HG02943 (cell line): ENCODE measurements around the gene RNF214.

ENCODE experiments used
- ATAC-seq: cut with Tn5 transposase; IDR thresholded peaks from one replicate; pipeline ENCODE4 v1.9.1; 2021; ENCODE audit warnings: mild to moderate bottlenecking, low read depth, moderate library complexity; ENCODE audit not compliant: unreplicated experiment

Gene RNF214

DNA sequence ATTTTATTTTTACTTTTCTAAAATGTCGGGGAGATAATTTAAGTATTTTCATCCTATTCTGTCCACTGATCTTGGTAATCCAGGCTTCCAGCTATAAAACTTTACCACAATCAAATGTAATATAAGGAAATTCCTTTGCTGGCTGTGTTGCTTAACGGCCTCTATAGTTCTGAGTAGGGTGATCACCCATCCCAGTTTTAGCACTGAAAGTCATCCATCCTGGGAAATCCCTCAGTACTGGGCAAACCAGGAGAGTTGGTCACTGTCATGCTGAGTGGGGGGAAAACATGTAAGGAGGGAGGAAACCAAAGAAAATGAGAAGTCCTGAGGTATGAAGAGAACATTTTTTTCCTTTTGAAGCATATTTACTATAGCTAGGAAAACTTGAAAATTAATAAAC, 45.9 kb downstream of the RNF214 start:
- ATAC-seq = no peak

DNA sequence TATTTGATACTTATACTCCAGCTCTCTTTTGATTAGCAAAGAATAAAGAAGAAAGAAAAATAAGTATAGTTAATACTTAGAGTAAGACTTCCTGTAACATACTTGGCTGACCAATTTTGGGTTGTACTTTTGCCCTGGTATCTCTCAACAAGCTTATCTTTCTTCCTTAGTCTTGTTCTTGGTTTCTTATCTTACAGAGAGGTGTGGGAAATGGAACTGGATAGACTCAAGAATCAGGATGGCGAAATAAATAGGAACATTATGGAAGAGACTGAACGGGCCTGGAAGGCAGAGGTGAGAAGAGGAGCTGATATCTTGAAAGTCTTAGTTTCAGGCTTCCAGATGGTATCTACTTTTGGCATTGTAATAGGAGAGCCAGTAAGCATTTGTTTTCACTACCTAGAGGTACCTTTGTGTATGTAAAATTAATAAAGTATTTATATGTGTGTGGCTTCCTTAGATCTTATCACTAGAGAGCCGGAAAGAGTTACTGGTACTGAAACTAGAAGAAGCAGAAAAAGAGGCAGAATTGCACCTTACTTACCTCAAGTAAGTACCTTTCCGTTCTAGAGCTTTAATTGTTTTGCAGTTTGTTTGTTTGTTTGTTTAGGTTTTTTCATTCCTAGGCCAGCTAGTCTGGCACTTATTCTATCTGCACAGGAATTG, 47.4 kb downstream of the RNF214 start:
- no peak for ATAC-seq

GRCh38 chr11:117281159-117281558, 48.7 kb downstream of the RNF214 start:
- ATAC-seq = no peak

DNA sequence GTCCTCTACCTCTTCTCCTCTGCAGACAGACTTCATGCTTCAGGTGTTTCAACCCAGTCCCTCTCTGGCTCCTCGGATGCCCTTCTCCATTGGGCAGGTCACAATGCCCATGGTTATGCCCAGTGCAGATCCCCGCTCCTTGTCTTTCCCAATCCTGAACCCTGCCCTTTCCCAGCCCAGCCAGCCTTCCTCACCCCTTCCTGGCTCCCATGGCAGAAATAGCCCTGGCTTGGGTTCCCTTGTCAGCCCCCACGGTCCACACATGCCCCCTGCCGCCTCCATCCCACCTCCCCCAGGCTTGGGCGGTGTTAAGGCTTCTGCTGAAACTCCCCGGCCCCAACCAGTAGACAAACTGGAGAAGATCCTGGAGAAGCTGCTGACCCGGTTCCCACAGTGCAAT, 49.4 kb downstream of the RNF214 start:
- no peak for ATAC-seq

GRCh38 chr11:117282956-117283355, 50.5 kb downstream of the RNF214 start:
- ATAC-seq = no peak

- no peak for ATAC-seq
These were observed 51.6 kb downstream of the RNF214 start for GRCh38 chr11:117284053-117284452.

DNA sequence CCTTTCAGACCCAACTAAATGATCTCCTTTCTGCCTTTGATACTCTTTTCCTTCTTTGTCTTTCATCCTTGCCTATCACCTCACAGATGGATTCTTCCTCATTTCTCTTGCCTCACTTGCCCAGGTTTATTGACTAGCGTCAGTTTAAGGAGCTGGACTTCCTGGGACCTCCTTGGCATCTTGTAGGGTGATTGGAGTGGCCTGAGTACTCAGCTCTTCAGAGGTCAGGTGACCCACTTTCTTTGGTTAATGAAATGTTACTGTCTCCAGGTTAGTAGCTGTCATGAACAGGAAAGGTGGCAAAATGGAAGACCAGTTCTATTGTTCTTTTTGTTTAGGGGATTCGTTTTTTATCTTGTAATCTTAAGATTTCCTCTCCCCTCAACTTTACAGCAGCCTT, 54.1 kb downstream of the RNF214 start:
- ATAC-seq = no peak

DNA sequence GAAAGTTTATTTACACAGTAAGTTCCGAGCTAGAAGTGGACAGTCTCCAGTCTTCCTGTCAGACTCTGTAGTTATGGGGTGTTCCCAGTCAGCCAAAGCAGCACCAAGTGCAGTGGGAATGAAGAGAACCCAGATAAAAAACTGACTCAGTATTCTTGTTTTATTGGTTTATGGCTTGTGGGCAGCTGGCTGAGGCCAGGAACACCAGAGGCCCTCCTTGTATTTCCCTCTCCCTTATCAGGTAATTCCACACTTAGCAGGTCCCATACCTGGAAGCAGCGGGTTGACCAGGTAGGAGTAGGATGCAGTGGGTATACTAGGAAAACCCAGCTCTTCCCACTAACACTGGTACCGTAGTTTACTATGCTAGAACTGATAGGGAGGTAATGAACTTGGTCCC, 55.2 kb downstream of the RNF214 start:
- no peak for ATAC-seq

DNA sequence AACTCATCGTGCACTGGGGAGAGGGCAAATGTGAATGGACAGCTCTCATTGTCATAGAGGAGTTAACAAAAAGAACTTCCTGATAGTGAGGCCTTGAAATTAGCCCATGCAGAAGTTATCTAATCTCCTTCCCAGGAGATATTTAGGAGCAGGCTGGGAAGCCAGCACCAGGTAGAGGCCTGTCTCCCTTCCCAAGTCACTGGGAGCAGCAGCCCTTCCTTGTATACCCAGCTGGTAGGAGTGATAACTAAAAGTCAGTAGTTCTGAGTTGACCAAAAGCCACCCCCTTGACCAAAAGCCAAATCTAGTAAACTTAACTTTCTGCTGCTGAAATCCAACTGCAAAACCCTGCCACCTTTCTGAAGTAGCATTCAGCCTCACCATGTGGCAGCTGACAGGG, 57.3 kb downstream of the RNF214 start:
- no peak for ATAC-seq

DNA sequence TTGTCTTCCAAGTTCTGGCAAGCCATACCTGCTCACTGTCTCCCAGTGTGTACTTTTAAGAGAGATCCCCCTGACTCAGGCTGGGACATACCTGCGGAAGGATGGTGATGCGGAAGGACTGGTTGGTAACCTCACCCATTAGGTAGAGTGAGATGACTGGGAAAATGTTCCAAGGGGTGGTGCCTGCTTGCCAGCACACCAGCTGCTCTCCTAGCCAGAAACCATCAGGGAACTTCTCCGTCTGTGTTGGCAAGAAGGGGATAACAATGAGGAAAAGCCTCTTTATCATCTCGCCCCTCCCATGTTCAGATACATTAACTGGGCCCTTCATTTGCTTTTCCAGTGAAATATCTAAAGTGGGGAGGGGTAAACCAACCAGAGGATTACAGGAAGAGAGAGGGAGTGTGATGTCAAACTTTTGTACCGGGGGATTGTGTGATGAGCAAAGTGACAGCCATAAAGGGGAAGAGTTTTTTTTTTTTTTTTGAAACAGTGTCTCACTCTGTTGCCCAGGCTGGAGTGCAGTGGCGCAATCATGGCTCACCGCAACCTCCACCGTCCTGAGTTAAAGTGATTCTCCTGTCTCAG, 58.4 kb downstream of the RNF214 start, which contains the start of gene BACE1-AS:
BACE1-AS (plus strand) TSS at position 538 of the 588 bp plus-strand sequence.
- ATAC-seq = no peak

DNA sequence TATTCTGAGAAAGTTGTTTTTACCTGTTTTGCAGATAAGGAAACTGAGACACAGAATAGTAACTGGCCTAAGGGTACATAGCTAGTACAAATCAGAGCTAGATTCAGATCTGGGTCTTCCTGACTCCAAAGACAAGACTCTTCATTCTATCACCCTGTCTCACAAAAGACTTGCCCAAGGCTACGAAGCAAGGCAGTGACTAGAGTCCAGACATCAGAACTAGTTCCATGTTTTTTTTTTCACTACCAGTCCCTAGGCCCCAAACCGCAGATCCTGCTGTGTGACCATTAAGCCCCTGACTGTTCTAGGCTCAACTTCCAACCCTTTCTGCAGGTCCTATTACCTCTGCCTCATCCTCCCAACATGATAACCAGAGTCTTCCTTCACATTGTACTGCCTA, 60.1 kb downstream of the RNF214 start:
- ATAC-seq = no peak

DNA sequence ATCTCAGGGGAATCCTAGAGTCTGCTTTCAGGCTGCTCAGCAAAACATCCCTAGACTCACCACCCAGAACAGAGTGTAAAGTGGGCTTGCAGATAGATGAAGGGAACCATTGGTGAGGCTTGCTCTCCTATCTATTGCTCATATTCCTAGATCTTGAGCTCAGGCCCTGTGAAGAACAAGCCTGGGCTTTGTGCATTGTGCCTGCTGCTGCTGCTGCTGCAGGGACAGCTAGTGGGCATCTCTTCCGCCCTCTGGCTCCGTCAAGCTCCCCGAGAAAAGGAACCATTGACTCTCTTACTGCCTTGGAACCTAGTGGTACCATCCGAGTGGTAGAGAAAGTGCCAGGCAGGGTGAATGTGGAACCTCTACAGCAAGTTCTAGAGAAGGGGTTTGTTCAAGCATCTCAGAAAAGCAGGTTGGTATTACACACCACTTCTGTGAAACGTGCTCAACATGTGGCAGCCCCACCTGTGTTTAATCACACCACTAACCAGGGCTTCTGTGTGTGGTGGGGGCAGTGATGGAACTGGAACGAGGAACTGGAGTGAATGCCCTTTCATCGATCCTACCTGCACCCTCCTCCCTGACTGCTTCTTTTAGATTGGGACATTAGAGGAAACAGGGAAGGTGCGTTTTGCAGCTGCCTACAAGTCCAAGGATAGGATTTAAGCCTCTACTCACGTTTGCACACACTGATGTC, 63.1 kb downstream of the RNF214 start:
- ATAC-seq = no peak

- no peak for ATAC-seq
These were observed 64.4 kb downstream of the RNF214 start for GRCh38 chr11:117296881-117297280.

GRCh38 chr11:117298195-117298594, 65.7 kb downstream of the RNF214 start:
- ATAC-seq = no peak

GRCh38 chr11:117299351-117300282, 67.1 kb downstream of the RNF214 start:
- no peak for ATAC-seq

- ATAC-seq = no peak
These were observed 67.8 kb downstream of the RNF214 start for GRCh38 chr11:117300283-117300663.

DNA sequence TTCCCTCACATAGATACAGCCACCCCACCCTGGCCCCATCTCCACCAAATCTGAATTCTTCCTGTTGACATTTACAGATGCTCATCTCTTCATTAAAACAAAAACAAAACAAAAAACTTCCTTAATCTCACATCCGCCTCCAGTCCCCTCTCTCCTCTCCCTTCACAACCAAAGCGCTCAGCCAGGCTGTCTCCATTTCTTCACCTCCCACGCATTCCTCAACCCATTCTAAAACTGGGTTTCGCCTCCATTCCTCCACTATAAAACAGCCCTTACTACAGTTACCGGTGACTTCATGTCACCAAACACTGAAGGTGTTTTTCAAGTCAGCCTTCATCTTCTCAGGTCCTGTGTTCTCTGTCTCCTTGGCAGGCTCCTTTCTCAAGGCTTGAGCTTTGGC, 68.3 kb downstream of the RNF214 start:
- ATAC-seq = no peak

DNA sequence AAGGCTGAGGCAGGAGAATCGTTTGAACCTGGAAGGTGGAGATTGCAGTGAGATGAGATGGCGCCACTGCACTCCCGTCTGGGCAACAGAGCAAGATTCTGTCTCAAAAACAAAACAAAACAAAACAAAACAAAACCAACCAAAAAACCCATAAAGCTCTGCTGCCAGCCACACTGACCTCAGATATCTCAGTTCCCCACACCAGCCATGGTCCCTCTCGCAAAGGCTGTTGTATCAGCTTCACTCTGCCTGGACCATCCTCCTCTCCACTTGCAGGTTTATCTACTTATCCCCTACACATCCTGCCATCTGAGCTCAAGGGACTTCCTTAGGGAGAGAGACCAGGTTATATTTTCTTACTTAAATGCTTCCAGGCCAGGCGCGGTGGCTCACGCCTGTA, 69.8 kb downstream of the RNF214 start:
- no peak for ATAC-seq

DNA sequence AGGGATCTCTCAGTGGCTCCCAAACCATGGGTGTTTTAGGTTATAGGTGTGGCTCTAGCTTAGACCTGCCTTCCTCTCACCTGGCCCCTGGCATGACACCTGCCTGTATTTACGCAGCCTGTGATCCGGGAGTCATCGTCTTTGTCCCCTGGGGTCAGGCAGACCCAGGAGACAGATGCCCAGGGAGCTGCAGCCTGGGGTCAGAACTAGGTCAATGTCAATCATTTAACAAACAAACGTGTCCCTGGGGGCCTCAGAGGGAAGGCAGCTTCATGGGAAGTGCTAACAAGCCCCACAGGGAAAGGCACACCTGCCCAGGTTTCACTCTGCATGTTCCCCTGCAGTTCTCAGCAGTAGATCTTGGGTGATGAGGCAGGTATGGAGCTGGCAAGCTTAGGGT, 70.6 kb downstream of the RNF214 start:
- ATAC-seq = no peak

GRCh38 chr11:117303646-117304315, 71.3 kb downstream of the RNF214 start:
- no peak for ATAC-seq
